ENCODE measurements around the gene COX19. TPM values are rescaled to one million over a fixed set of nuclear protein-coding genes. Genes with fewer than 3 reads are reported as not detected.

Gene COX19
- total and polyA plus RNA-seq, 2 experiments from 2014 or later = 11.7 to 12.6 TPM

GRCh38 chr7:972110-972509 lies 3.2 kb downstream of the COX19 start:
- Histone ChIP-seq H3K4me1 (ENCODE audit: insufficient read depth) (peaks cover 9% of the 10 kb centered on the region; the same call in 1 of the 2 replicates), H3K9me2 (ENCODE audit: insufficient read depth) (no peaks in the 10 kb centered on the region), H3K27me3 (ENCODE audit: insufficient read depth) (no peaks in the 10 kb centered on the region), H3F3A (replicated peaks; ENCODE audit: low read depth) (peaks cover 19% of the 10 kb centered on the region; the same call in 1 of the 2 replicates), H3K79me2 (replicated peaks; ENCODE audit: insufficient read depth) (peaks cover 48% of the 10 kb centered on the region), H3K27ac (ENCODE audit: low read depth) (peak overlapping the region; percentile 50; the same call in 1 of the 2 replicates), H3K36me3 (ENCODE audit: insufficient read depth) (peaks cover 18% of the 10 kb centered on the region), H2AFZ (no peak overlapping the region), H4K20me1 (replicated peaks; ENCODE audit: insufficient read depth) (peaks cover 24% of the 10 kb centered on the region), H3K4me2 (no peak overlapping the region), H3K4me3 (no peak overlapping the region)
- no peak for ATAC-seq
- peaks cover 42% of the 10 kb centered on the region for H3K36me3 Mint-ChIP-seq (ENCODE audit: low read depth)
- H3K4me1 Mint-ChIP-seq = no peaks in the 10 kb centered on the region; the same call in 2 of the 3 replicates
- no peak for TF ChIP-seq CTCF (conservative IDR thresholded peaks at IDR 0.05; ENCODE audit: low read depth in 2 of 2)
- DNase-seq (ENCODE audit: low spot score) = no peak
- no peak overlapping the region for H3K27ac Mint-ChIP-seq
- peaks cover 4% of the 10 kb centered on the region for H3K27me3 Mint-ChIP-seq (ENCODE audit: insufficient read depth, low read depth, poor library complexity)
- no peak overlapping the region for H3K4me3 Mint-ChIP-seq
- H3K9me3 Mint-ChIP-seq = no peaks in the 10 kb centered on the region

DNA sequence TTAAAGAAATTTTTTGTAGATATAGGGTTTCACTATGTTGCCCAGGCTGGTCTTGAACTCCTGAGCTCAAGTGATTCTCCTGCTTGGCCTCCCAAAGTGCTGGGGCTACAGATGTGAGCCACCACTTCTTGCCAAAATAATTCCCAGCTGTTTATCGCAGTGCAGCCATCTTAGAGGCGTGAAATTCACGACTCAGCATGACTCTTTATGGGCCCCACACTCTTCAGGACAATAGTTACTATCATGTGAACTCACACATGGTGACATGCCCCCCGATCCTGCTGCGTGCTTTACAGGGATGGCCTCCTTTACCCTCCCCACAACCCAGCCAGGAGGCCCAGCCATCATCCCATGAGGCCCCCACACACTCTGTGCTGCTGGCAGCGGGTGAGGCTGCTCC lies 4.6 kb downstream of the COX19 start:
- no peak overlapping the region for H2AFZ ChIP-seq
- Mint-ChIP-seq H3K4me1 (no peaks in the 10 kb centered on the region; the same call in 2 of the 3 replicates), H3K36me3 (ENCODE audit: low read depth) (peaks cover 48% of the 10 kb centered on the region), H3K9me3 (no peaks in the 10 kb centered on the region), H3K27ac (peak overlapping the region; percentile 88; the same call in 1 of the 2 replicates), H3K27me3 (ENCODE audit: insufficient read depth, low read depth, poor library complexity) (peaks cover 4% of the 10 kb centered on the region), H3K4me3 (no peak overlapping the region)
- ATAC-seq (no peak), DNase-seq (ENCODE audit: low spot score) (no peak)
- H3F3A ChIP-seq (replicated peaks; ENCODE audit: low read depth) = peaks cover 24% of the 10 kb centered on the region; the same call in 1 of the 2 replicates
- H3K27ac ChIP-seq (ENCODE audit: low read depth) = no peak overlapping the region
- no peak overlapping the region for H3K4me2 ChIP-seq
- H3K4me1 ChIP-seq (ENCODE audit: insufficient read depth) = peaks cover 9% of the 10 kb centered on the region; the same call in 1 of the 2 replicates
- no peaks in the 10 kb centered on the region for H3K27me3 ChIP-seq (ENCODE audit: insufficient read depth)
- H3K36me3 ChIP-seq (ENCODE audit: insufficient read depth) = peaks cover 18% of the 10 kb centered on the region
- no peak overlapping the region for H3K4me3 ChIP-seq
- peaks cover 48% of the 10 kb centered on the region for H3K79me2 ChIP-seq (replicated peaks; ENCODE audit: insufficient read depth)
- no peaks in the 10 kb centered on the region for H3K9me2 ChIP-seq (ENCODE audit: insufficient read depth)
- TF ChIP-seq STAT1 (IDR thresholded peaks at IDR 0.05; ENCODE audit: unreplicated experiment) (no peak), ZNF462 (CRISPR knock-in tag; IDR thresholded peaks at IDR 0.05) (no peak), NANOG (IDR thresholded peaks at IDR 0.05; ENCODE audit: borderline replicate concordance) (no peak), REST (IDR thresholded peaks at IDR 0.05; ENCODE audit: unreplicated experiment) (no peak), ZNF114 (CRISPR knock-in tag; IDR thresholded peaks at IDR 0.05) (no peak), CREB1 (CRISPR knock-in tag; IDR thresholded peaks at IDR 0.05; ENCODE audit: low read depth) (no peak), JUNB (IDR thresholded peaks at IDR 0.05; ENCODE audit: unreplicated experiment) (no peak), EZH2phosphoT487 (IDR thresholded peaks at IDR 0.05; ENCODE audit: unreplicated experiment) (no peak)
- peaks cover 25% of the 10 kb centered on the region for H4K20me1 ChIP-seq (replicated peaks; ENCODE audit: insufficient read depth)
